NCI-H748 (cell line): Measurements from ENCODE around the gene SPATS2.

Experiments
- DNase-seq: peaks from one replicate; lab custom pipeline; 2025; ENCODE audit not compliant: unreplicated experiment; lab: John Stamatoyannopoulos, UW

SPATS2 gene

DNA sequence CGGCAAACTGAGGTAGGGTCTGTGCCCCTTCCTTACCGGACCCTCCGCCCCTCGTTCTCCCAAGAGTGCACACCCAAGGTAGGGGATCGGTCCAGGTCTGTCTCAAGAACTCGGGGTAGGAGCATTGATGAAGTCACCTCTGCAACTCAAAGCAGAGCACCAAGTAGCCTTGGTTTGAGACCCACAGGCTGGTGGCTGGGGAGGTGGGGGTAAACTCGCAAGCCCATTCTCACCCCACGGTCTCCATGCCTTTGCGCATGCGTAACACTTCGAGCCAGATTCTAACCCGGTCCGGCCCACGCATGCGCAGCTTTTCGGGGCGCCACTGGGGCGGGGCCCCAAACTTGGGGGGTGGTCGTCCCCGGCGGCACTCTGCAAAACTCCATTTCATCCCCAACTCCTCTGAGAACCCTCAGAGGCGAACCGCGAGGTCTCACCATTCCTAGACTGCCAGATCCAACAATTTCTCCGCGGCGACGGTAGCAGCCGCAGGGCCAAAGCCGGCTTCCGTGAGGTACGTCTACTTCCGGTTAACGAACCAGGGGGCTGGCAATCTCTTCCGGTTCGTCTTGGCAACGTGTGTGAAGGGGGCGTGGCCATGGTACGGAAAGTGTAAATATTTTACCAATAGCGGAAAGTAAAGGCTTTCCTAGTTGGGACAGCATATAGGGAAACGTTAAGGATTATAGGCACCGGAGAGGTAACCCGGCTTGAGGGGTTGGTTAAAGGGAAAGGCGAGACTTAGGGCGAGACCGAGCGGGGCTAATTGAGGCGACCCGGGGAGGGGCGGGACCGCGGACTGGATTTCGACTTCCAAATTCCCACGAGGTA, 200.6 kb downstream of the SPATS2 start, which contains the start of gene MCRS1:
TSS of gene MCRS1 (minus strand) at position 532 of the 831 bp plus-strand sequence. CDS start 1,411 bp downstream, outside the sequence.
- peak; percentile 93 for DNase-seq

DNA sequence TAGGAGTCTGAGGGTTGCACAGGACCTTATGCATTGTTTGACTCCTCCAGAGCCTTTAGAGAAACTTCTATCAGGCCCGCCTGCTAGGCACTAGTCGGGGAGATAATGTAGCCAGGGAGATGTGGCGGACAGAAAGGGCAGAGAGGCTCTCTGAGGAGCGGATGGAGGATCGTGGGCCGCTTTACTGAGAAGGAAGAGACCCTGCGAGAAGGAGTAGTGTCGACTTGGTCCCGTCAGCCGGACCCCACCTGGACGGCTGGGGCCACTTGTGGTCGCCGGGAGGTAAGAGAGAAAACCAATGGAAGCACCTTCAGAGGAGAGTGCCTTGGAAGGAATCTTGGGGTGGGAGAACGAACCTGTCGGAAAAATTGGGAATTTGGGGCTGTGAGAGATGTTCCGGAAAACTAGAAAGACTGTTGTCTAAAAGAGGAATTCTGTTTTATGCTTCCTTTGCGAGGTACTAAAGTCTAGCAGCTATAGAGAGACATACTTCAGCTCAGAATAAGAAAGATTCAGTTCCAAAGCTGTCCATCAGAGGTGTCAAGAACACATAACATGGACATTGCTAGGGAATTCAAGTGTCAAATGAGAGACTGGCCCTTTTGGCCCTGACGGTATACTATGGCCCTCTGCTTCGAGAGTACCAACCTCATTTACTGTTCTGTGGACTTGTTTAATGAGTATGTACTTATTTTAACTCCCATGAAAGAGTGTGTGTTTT, 201.3 kb downstream of the SPATS2 start:
- peak; percentile 27 for DNase-seq
